SIG-M5 (cell line): Measurements from ENCODE around the gene DLG2.
"Not testable (repeated sequence)": the region's sequence is repeated elsewhere in the genome, so short reads cannot be mapped to it uniquely, and the experiment has no call there.

Experiments
- DNase-seq: peaks from one replicate; lab custom pipeline; 2025; lab: John Stamatoyannopoulos, UW

The DLG2 gene

GRCh38 chr11:83779876-83780275, 1847.3 kb downstream of the DLG2 start:
- no peak for DNase-seq

GRCh38 chr11:83778596-83778995, 1848.5 kb downstream of the DLG2 start:
- DNase-seq: no peak

- no peak for DNase-seq
Observed at GRCh38 chr11:83773950-83774880, 1852.9 kb downstream of the DLG2 start.

GRCh38 chr11:83768489-83768888, 1858.7 kb downstream of the DLG2 start:
- no peak for DNase-seq

- no peak for DNase-seq
Observed at GRCh38 chr11:83766932-83767331, 1860.2 kb downstream of the DLG2 start.

- DNase-seq: no peak
Observed at GRCh38 chr11:83764643-83765042, 1862.5 kb downstream of the DLG2 start.

GRCh38 chr11:83760932-83761331, 1866.2 kb downstream of the DLG2 start:
- no peak for DNase-seq

- no peak for DNase-seq
Observed at GRCh38 chr11:83759148-83759547, 1868.0 kb downstream of the DLG2 start.

- no peak for DNase-seq
Observed at GRCh38 chr11:83751041-83751440, 1876.1 kb downstream of the DLG2 start.

GRCh38 chr11:83746921-83747585, 1880.1 kb downstream of the DLG2 start:
- no peak for DNase-seq

GRCh38 chr11:83744620-83745192, 1882.4 kb downstream of the DLG2 start:
- DNase-seq: no peak

GRCh38 chr11:83736684-83737083, 1890.5 kb downstream of the DLG2 start:
- DNase-seq: no peak

GRCh38 chr11:83734120-83734519, 1893.0 kb downstream of the DLG2 start:
- DNase-seq: no peak

- DNase-seq: not testable (repeated sequence)
Observed at GRCh38 chr11:83731288-83731687, 1895.9 kb downstream of the DLG2 start.

- DNase-seq: no peak
Observed at GRCh38 chr11:83728281-83728680, 1898.9 kb downstream of the DLG2 start.

GRCh38 chr11:83727251-83727650, 1899.9 kb downstream of the DLG2 start:
- DNase-seq: no peak

GRCh38 chr11:83726316-83726715, 1900.8 kb downstream of the DLG2 start:
- DNase-seq: no peak

GRCh38 chr11:83725728-83726127, 1901.4 kb downstream of the DLG2 start:
- no peak for DNase-seq

- DNase-seq: no peak
Observed at GRCh38 chr11:83725269-83725560, 1901.9 kb downstream of the DLG2 start.

- DNase-seq: no peak
Observed at GRCh38 chr11:83723999-83724398, 1903.1 kb downstream of the DLG2 start.

GRCh38 chr11:83722392-83723119, 1904.6 kb downstream of the DLG2 start:
- no peak for DNase-seq

- no peak for DNase-seq
Observed at GRCh38 chr11:83721263-83721662, 1905.9 kb downstream of the DLG2 start.
